Measurements from ENCODE around the gene SIAH1.
"Not testable (repeated sequence)": the region's sequence is repeated elsewhere in the genome, so short reads cannot be mapped to it uniquely, and the experiment has no call there.

SIAH1 gene

GRCh38 chr16:48332978-48333377 is 52.2 kb downstream of the SIAH1 start:
- DNase-seq (ENCODE audit: low spot score) = no peak

- DNase-seq (ENCODE audit: low spot score) = no peak
Observed at GRCh38 chr16:48330841-48331192, 54.4 kb downstream of the SIAH1 start.

GRCh38 chr16:48330189-48330840 is 54.9 kb downstream of the SIAH1 start:
- DNase-seq (ENCODE audit: low spot score) = no peak

GRCh38 chr16:48329138-48329537 is 56.1 kb downstream of the SIAH1 start:
- DNase-seq (ENCODE audit: low spot score) = no peak

- no peak for DNase-seq (ENCODE audit: low spot score)
Observed at GRCh38 chr16:48326915-48327314, 58.3 kb downstream of the SIAH1 start.

GRCh38 chr16:48323783-48324775 is 61.1 kb downstream of the SIAH1 start:
- DNase-seq (ENCODE audit: low spot score) = no peak

- DNase-seq (ENCODE audit: low spot score) = no peak
Observed at GRCh38 chr16:48321317-48322036, 63.7 kb downstream of the SIAH1 start.

GRCh38 chr16:48318630-48319029 is 66.6 kb downstream of the SIAH1 start:
- no peak for DNase-seq (ENCODE audit: low spot score)

GRCh38 chr16:48317614-48318315 is 67.4 kb downstream of the SIAH1 start:
- no peak for DNase-seq (ENCODE audit: low spot score)

- DNase-seq (ENCODE audit: low spot score) = no peak
Observed at GRCh38 chr16:48317026-48317425, 68.2 kb downstream of the SIAH1 start.

- not testable (repeated sequence) for DNase-seq (ENCODE audit: low spot score)
Observed at GRCh38 chr16:48313905-48314304, 71.3 kb downstream of the SIAH1 start.

- DNase-seq (ENCODE audit: low spot score) = no peak
Observed at GRCh38 chr16:48310908-48311641, 74.1 kb downstream of the SIAH1 start.

Small RNAs within 50 kb of the gene (small RNA-seq; reads per million reads assigned to genes)
- gene RF00017 = 0 reads per million in 2 experiments
